K562 treated with DMSO at 1 percent for 12 hours (cell line): Measurements from ENCODE around the gene C3orf49. TPM values are rescaled to one million over a fixed set of nuclear protein-coding genes. Genes with fewer than 3 reads are reported as not detected.

Experiments used
- total RNA-seq: library from RNA; unstranded; fragments of 300-600 nt; gene quantifications from 2 replicates; pipeline ENCODE4 v1.2.3, GENCODE V29; 2022; ENCODE audit not compliant: insufficient read depth

Gene C3orf49, protein sequence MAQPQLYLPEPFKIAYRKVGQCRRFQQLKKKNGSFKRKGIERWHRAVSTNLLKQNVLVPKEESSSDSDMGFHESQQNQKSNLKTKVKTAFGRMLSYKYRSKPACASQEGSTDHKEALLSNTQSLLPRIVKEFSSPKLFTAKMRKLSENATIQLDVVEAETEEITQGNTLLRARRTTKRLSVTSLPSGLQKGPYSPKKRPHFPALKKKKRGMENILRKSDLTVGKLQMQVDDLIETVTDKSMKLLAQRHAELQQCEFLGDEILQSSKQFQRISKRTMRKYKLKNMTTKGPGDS
- not detected in 2 replicates for total RNA-seq

GRCh38 chr3:63819151-63819398 lies at the start of gene C3orf49:
Gene C3orf49 (plus strand): TSS chr3:63819299. CDS start chr3:63819472, 173 bp downstream.

DNA sequence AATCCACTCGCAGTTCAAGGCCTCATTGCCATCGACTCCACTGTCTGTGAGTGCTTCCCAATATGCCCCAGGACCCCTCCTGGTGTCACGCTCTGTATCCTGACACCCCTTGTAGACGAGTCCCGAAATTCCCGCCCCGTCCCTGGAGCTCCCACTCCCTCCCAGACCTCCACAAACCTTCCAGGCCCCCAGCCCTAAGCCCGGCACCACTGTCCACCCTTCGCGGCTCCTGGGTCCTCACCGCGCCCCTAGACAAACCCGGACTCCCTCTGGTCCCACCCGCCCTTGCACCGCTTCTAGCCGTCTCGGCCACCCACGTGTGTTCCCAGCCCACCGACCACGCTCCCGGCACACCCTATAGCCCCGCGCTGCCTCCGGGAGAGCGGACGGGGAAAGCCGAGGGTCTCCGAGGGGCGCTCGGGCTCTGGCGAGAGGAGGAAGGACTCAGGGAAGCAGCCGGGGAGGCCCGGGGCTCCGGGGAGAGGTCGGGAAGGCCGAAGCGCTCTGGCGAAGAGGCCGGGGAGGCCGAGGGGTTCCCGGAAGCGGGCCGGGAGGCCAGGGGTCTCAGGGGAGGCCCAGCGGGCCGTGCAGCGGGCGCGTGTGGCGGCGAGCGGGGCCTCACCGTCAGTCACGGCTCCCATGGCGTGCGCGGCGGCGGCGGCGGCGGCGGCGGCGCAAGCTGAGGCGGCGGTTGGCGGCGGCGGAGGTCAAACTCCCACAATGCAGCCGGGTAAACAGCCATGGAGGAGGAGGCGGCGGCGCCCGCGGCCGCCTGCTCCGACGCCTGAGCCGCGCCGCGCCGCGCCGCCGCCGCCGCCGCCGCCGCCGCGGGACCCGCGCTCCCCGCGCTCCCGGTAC lies 44.3 kb downstream of the C3orf49 start, which contains the start of the genes ATXN7 and THOC7:
Gene ATXN7, plus strand, starts transcription at position 718 of the 858 bp plus-strand sequence. CDS start 48,732 bp downstream, outside the sequence.
Gene THOC7, minus strand, starts transcription at position 656 of the 858 bp plus-strand sequence. Its CDS starts 15 bp downstream, at position 641.

Other genes with a start within 250 kb of the C3orf49 start
- gene SNTN, start 166.6 kb upstream of the C3orf49 start, total RNA-seq, result not detected in 2 replicates
- 34.4 and 43.8 TPM in 2 replicates for gene THOC7, start 44.5 kb downstream of the C3orf49 start, total RNA-seq
- gene ATXN7, start 44.6 kb downstream of the C3orf49 start, total RNA-seq, result 3.2 TPM in 1 of 2 replicates, not detected in the other
- gene SCAANT1, start 93.1 kb downstream of the C3orf49 start, total RNA-seq, result not detected in 2 replicates
- 61.7 and 93.7 TPM in 2 replicates for gene PSMD6, start 204.2 kb downstream of the C3orf49 start, total RNA-seq